ENCODE measurements around the gene HOXB3. TPM values are rescaled to one million over a fixed set of nuclear protein-coding genes. Genes with fewer than 3 reads are reported as not detected.

HOXB3 gene
- total RNA-seq, 1 donor from 2014 or later = not detected

DNA sequence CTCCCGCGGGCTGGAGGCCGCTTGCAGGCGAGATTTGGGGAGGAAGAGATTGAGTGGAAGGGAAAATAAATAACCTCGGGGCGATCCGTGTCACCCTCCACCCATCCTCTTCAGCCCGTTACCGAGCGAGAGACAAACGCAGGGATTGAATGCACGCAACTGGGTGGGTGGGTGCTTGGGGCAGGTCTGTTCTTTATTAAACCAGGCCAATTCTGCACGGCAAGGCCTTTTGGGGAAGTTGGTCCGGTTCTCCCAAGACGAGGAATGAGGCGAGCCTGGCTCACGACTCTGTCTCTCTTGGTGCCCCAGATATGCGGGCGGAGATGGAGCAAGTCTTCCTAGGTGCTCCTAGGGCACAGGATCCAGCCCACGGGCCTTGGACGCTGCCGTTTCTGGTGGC, 21.2 kb upstream of the HOXB3 start:
- Histone ChIP-seq H3K4me1 (no peaks in the 10 kb centered on the region), H3F3A (ENCODE audit: low read depth) (peaks cover 9% of the 10 kb centered on the region), H3K36me3 (no peaks in the 10 kb centered on the region), H4K20me1 (ENCODE audit: low read depth) (peaks cover 95% of the 10 kb centered on the region), H3K4me3 (peak overlapping the region; percentile 3), H2AFZ (replicated peaks) (no peak overlapping the region), H3K79me2 (ENCODE audit: low read depth) (no peaks in the 10 kb centered on the region), H3K4me2 (no peak overlapping the region), H3K9ac (no peak overlapping the region), H3K9me3 (ENCODE audit: low read depth) (no peaks in the 10 kb centered on the region), H3K27ac (no peak overlapping the region), H3K27me3 (peaks cover 100% of the 10 kb centered on the region)
- peaks cover 3% of the 10 kb centered on the region for H3K9me3 Mint-ChIP-seq
- peaks cover 92% of the 10 kb centered on the region for H3K27me3 Mint-ChIP-seq (ENCODE audit: insufficient read depth, low read depth)
- peaks cover 11% of the 10 kb centered on the region for H3K4me1 Mint-ChIP-seq
- TF ChIP-seq EZH2phosphoT487 (IDR thresholded peaks at IDR 0.05) (no peak), CTCF (IDR thresholded peaks at IDR 0.05) (no peak), EZH2 (IDR thresholded peaks at IDR 0.05) (no peak)
- no peak for DNase-seq (ENCODE audit: low spot score)
- H3K4me3 Mint-ChIP-seq = peak overlapping the region; percentile 34
- no peak overlapping the region for H3K27ac Mint-ChIP-seq
- H3K36me3 Mint-ChIP-seq = no peaks in the 10 kb centered on the region

GRCh38 chr17:48610282-48611211, 20.5 kb upstream of the HOXB3 start, which contains the start of gene HOXB7:
HOXB7 (minus strand) TSS chr17:48611017; CDS start chr17:48610918, 99 bp downstream.
- peaks cover 11% of the 10 kb centered on the region for H3K4me1 Mint-ChIP-seq
- H3K9me3 Mint-ChIP-seq = peaks cover 3% of the 10 kb centered on the region
- peak within 1 kb of the TSS; percentile 3 for H3K4me3 ChIP-seq
- peaks cover 100% of the 10 kb centered on the region for H3K27me3 ChIP-seq
- H3K27ac ChIP-seq = no peak within 1 kb of the TSS
- no peak for DNase-seq (ENCODE audit: low spot score)
- no peaks in the 10 kb centered on the region for H3K36me3 Mint-ChIP-seq
- peaks cover 94% of the 10 kb centered on the region for H4K20me1 ChIP-seq (ENCODE audit: low read depth)
- H3K27ac Mint-ChIP-seq = no peak within 1 kb of the TSS
- H3F3A ChIP-seq (ENCODE audit: low read depth) = peaks cover 9% of the 10 kb centered on the region
- H3K9ac ChIP-seq = no peak within 1 kb of the TSS
- peaks cover 92% of the 10 kb centered on the region for H3K27me3 Mint-ChIP-seq (ENCODE audit: insufficient read depth, low read depth)
- H3K9me3 ChIP-seq (ENCODE audit: low read depth) = no peaks in the 10 kb centered on the region
- no peaks in the 10 kb centered on the region for H3K36me3 ChIP-seq
- H3K4me1 ChIP-seq = no peaks in the 10 kb centered on the region
- no peak for TF ChIP-seq CTCF (IDR thresholded peaks at IDR 0.05)
- peak; percentile 99 for TF ChIP-seq EZH2phosphoT487 (IDR thresholded peaks at IDR 0.05)
- peak; percentile 100 for TF ChIP-seq EZH2 (IDR thresholded peaks at IDR 0.05)
- H2AFZ ChIP-seq (replicated peaks) = no peak within 1 kb of the TSS
- H3K79me2 ChIP-seq (ENCODE audit: low read depth) = no peaks in the 10 kb centered on the region
- peak within 1 kb of the TSS; percentile 3 for H3K4me2 ChIP-seq
- peak within 1 kb of the TSS; percentile 34 for H3K4me3 Mint-ChIP-seq

- Mint-ChIP-seq H3K4me3 (no peak overlapping the region), H3K27me3 (ENCODE audit: insufficient read depth, low read depth) (peaks cover 92% of the 10 kb centered on the region), H3K36me3 (no peaks in the 10 kb centered on the region), H3K9me3 (peaks cover 6% of the 10 kb centered on the region), H3K4me1 (peaks cover 11% of the 10 kb centered on the region), H3K27ac (no peak overlapping the region)
- Histone ChIP-seq H3K4me2 (no peak overlapping the region), H3K4me3 (no peak overlapping the region), H3K27ac (no peak overlapping the region), H3K36me3 (no peaks in the 10 kb centered on the region), H3K27me3 (peaks cover 100% of the 10 kb centered on the region), H3K4me1 (no peaks in the 10 kb centered on the region), H3K9me3 (ENCODE audit: low read depth) (no peaks in the 10 kb centered on the region), H3K79me2 (ENCODE audit: low read depth) (no peaks in the 10 kb centered on the region), H3F3A (ENCODE audit: low read depth) (peaks cover 9% of the 10 kb centered on the region), H2AFZ (replicated peaks) (no peak overlapping the region), H3K9ac (no peak overlapping the region), H4K20me1 (ENCODE audit: low read depth) (peaks cover 94% of the 10 kb centered on the region)
- DNase-seq (ENCODE audit: low spot score) = no peak
- TF ChIP-seq EZH2phosphoT487 (IDR thresholded peaks at IDR 0.05) = no peak
- no peak for TF ChIP-seq EZH2 (IDR thresholded peaks at IDR 0.05)
- TF ChIP-seq CTCF (IDR thresholded peaks at IDR 0.05) = no peak
Measured at GRCh38 chr17:48609759-48610281, 19.8 kb upstream of the HOXB3 start.

Measured in neural progenitor cell (in vitro differentiated cells).